T-cell (primary cell): ENCODE data around the gene BACE1. TPM values are rescaled to one million over a fixed set of nuclear protein-coding genes. Genes with fewer than 3 reads are reported as not detected.

Experiments
- ATAC-seq, 4 experiments: fragments of 200-7000 bp in 3 of 4; fragments of 150-1000 bp in 1 of 4; cut with Tn5 transposase; replicated peaks in 1 of 4; 1 replicate in 3 of 4; 2 replicates in 1 of 4; pipeline ENCODE4 v1.10.0; 2021; ENCODE audit warnings: moderate library complexity in 3 of 4, mild to moderate bottlenecking in 2 of 4, moderate number of reproducible peaks in 1 of 4
- CTCF ChIA-PET, 2 donors: fragments of 300-600 bp; sonication (Branson Sonifier 250); formaldehyde crosslinking; loops; one replicate each; lab custom pipeline; 2022; ENCODE audit warnings: antibody characterized with exemption in 2 of 2; lab: Charles Lee
- POLR2A ChIA-PET, 2 donors: fragments of 300-600 bp; sonication (Branson Sonifier 250); formaldehyde crosslinking; loops; one replicate each; lab custom pipeline; 2022; ENCODE audit warnings: antibody characterized with exemption in 2 of 2; lab: Charles Lee
- DNase-seq, 35 experiments: peaks; one replicate each; pipeline versions ENCODE4 v3.0.0 to v3.0.0-alpha.2; 2013 to 2023
- H3K27ac ChIP-seq: one replicate; pipeline ENCODE4 v1.5.1; 2013; ENCODE audit warnings: low read length
- H3K27me3 ChIP-seq, 2 experiments: replicated peaks in 1 of 2; 1 replicate in 1 of 2; 2 replicates in 1 of 2; pipeline versions ENCODE4 v1.6.1 to v1.7.0; 2013; ENCODE audit warnings: low read length in 1 of 2, mixed read lengths in 1 of 2; ENCODE audit not compliant: control insufficient read depth in 2 of 2, insufficient read depth in 2 of 2; ENCODE audit errors: extremely low read depth in 1 of 2
- H3K36me3 ChIP-seq, 2 donors: 1 replicate in 1 of 2; 2 replicates in 1 of 2; pipeline versions ENCODE4 v1.6.1 to v1.7.0; 2013; ENCODE audit warnings: low read length in 1 of 2; ENCODE audit not compliant: control insufficient read depth in 2 of 2, insufficient read depth in 1 of 2; ENCODE audit errors: extremely low read depth in 1 of 2
- H3K4me1 ChIP-seq, 2 experiments: 1 replicate in 1 of 2; 2 replicates in 1 of 2; pipeline versions ENCODE4 v1.6.1 to v1.7.0; 2013; ENCODE audit warnings: low read length in 2 of 2, mixed read lengths in 1 of 2; ENCODE audit not compliant: insufficient read depth in 2 of 2, control insufficient read depth in 1 of 2; ENCODE audit errors: extremely low read depth in 1 of 2
- H3K4me3 ChIP-seq, 2 donors: 1 replicate in 1 of 2; 2 replicates in 1 of 2; pipeline versions ENCODE4 v1.5.1 to v1.7.0; 2013; ENCODE audit warnings: mild to moderate bottlenecking in 2 of 2, low read length in 1 of 2, moderate library complexity in 1 of 2; ENCODE audit not compliant: control insufficient read depth in 1 of 2; ENCODE audit errors: extremely low read depth in 1 of 2
- H3K9me3 ChIP-seq: 2 replicates; pipeline ENCODE4 v1.7.0; 2013
- H3K27ac Mint-ChIP-seq, 2 donors: one replicate each; pipeline ENCODE4 v1.8.0; 2020 to 2021; ENCODE audit warnings: mild to moderate bottlenecking in 2 of 2, mixed read lengths in 2 of 2
- H3K27me3 Mint-ChIP-seq, 2 donors: one replicate each; pipeline ENCODE4 v1.8.0; 2021 to 2022; ENCODE audit warnings: mixed read lengths in 2 of 2
- H3K36me3 Mint-ChIP-seq: one replicate; pipeline ENCODE4 v1.8.0; 2021; ENCODE audit warnings: mixed read lengths
- H3K4me1 Mint-ChIP-seq, 3 donors: one replicate each; pipeline ENCODE4 v1.8.0; 2020 to 2022; ENCODE audit warnings: mixed read lengths in 3 of 3, mild to moderate bottlenecking in 1 of 3
- H3K4me3 Mint-ChIP-seq, 3 donors: one replicate each; pipeline ENCODE4 v1.8.0; 2020 to 2022; ENCODE audit warnings: mild to moderate bottlenecking in 3 of 3, mixed read lengths in 3 of 3, moderate library complexity in 3 of 3
- H3K9me3 Mint-ChIP-seq, 3 donors: one replicate each; pipeline ENCODE4 v1.8.0; 2020 to 2022; ENCODE audit warnings: mixed read lengths in 3 of 3
- WGBS: methylation state at CpG from one replicate; pipeline ENCODE4 v1.1.5; 2013; ENCODE audit warnings: missing lambda C conversion rate; ENCODE audit not compliant: insufficient coverage; 5-methylcytosine and 5-hydroxymethylcytosine counted together
- total RNA-seq, 35 experiments: library from RNA in 6 of 35; stranded (reverse) in 6 of 35; fragments of 120-200 nt in 1 of 35; gene quantifications; one replicate each; pipeline versions ENCODE4 v1.2.1 to v1.2.4 and lab custom pipeline; 2013 to 2026

Gene BACE1
- total RNA-seq = 1 to 10 TPM; 1.3 to 2.3 (median 1.9) TPM
- 0.99 TPM for total RNA-seq (2013)
- total RNA-seq (lab: John Stamatoyannopoulos, UW) = 0.08 to 3.6 (median 1.4) reads per million in 29 experiments

DNA sequence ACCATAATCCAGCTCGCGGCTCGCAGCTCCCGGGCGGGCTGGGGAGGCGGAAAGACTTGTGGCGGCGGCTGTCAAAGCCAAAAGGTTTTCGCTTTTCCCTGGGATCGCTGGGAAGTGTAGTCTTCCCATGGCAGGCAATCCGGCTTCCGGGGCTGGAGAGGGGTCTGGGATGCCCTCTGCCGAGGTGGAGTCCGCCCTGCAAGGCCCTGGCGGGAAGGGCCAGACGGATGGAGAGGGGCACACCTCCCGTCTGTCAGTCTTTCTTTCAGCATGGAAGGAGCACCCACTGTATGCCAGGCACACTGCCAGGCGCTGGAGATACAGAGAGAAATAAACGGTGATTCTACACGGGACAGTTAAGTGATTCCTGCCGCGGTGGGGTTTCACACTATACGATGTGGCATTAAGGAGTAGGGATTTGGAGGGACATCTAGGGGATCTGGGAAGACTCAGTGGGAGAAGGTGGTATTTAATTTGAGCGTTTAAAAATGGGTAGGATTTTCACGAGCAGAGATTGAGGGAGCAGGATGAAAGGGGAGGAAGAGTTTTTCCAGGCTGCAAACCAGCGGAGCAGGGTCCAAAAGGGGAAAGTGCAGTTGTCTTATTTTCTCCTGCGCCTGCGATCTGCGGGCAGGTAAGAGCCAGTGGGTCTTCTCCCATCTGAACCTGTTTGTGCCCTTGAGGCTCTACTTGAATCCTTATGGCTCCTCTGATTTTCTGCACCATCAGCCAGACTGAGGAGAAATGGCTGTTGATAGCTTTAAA lies at the start of gene BACE1:
BACE1 (minus strand) TSS at position 60 of the 765 bp plus-strand sequence. CDS start 461 bp downstream, outside the sequence.
- DNase-seq (peak in 7 of 35 experiments; percentile 1 to 23 (median 18)), ATAC-seq (peak; percentile 34 to 61 (median 43))
- H3K4me3 Mint-ChIP-seq = peak within 1 kb of the TSS; percentile 69 to 81 (median 78)
- Histone ChIP-seq H3K9me3 (no peaks in the 10 kb centered on the region), H3K4me3 (peak within 1 kb of the TSS; percentile 52 to 75), H3K36me3 (no peaks in the 10 kb centered on the region), H3K4me1 (peaks cover 3 to 21% of the 10 kb centered on the region in 2 experiments), H3K27me3 (peaks cover 0 to 46% of the 10 kb centered on the region in 2 experiments), H3K27ac (no peak within 1 kb of the TSS)
- WGBS = 18% methylated on average over 26 of the region's 29 CpGs
- ChIA-PET POLR2A (no interaction called here), CTCF (no interaction called here)
- no peaks in the 10 kb centered on the region for H3K9me3 Mint-ChIP-seq
- H3K36me3 Mint-ChIP-seq = no peaks in the 10 kb centered on the region
- peaks cover 18 to 35% of the 10 kb centered on the region in 2 donors for H3K27me3 Mint-ChIP-seq
- no peak within 1 kb of the TSS for H3K27ac Mint-ChIP-seq
- H3K4me1 Mint-ChIP-seq = peaks cover 7 to 19% (median 8%) of the 10 kb centered on the region in 3 donors

GRCh38 chr11:117361432-117361831 lies 45.4 kb upstream of the BACE1 start:
- Mint-ChIP-seq H3K27me3 (no peaks in the 10 kb centered on the region), H3K9me3 (no peaks in the 10 kb centered on the region), H3K4me3 (no peak overlapping the region), H3K4me1 (peaks cover 0 to 5% (median 0%) of the 10 kb centered on the region in 3 donors), H3K36me3 (peaks cover 59% of the 10 kb centered on the region), H3K27ac (no peak overlapping the region)
- ATAC-seq (no peak), DNase-seq (no peak)
- 95% methylated on average over 7 of the region's 8 CpGs for WGBS
- Histone ChIP-seq H3K36me3 (peaks cover 16 to 60% of the 10 kb centered on the region in 2 donors), H3K27ac (no peak overlapping the region), H3K4me1 (no peaks in the 10 kb centered on the region), H3K27me3 (no peaks in the 10 kb centered on the region), H3K4me3 (no peak overlapping the region), H3K9me3 (no peaks in the 10 kb centered on the region)
- ChIA-PET POLR2A (no interaction called here), CTCF (no interaction called here)

DNA sequence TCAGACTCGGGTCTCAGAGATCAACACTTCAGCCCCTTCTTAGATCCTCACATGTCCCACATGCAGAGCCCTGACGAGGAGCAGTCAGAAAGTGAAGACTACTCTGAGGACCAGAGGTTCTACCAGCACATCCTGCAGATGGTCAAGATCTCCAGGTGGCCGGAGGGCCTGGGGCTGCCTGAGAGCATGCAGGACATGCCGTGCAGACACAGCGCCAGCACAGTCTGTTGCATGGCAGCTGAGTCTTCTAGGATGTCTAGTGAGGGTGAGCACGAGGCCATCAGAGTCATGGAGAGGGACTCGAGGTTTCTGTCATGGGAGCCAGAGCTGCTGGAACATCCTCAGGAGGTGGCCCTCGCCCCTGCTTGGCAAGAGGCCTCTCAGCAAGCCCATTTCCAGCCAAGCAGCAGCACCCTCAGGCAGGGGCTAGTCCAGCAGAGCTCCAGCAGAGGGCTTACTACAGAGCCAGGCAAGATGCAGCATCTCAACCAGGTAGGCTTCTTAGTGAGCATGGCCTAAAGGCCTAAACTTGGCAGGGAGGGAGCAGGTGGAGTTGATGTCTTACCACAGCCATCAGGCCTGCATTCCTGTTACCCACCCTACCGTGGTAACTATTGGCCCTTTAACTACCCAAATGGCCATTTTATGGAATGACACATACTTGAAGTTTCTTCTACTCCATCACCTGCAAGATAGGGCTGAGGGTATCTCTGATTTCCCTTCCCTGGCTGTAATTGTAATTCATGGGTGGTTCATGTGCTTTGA lies 40.3 kb upstream of the BACE1 start:
- Histone ChIP-seq H3K36me3 (peaks cover 6 to 59% of the 10 kb centered on the region in 2 donors), H3K4me3 (no peak overlapping the region), H3K27me3 (no peaks in the 10 kb centered on the region), H3K9me3 (no peaks in the 10 kb centered on the region), H3K4me1 (no peaks in the 10 kb centered on the region), H3K27ac (no peak overlapping the region)
- DNase-seq = no peak
- Mint-ChIP-seq H3K27ac (no peak overlapping the region), H3K27me3 (no peaks in the 10 kb centered on the region), H3K4me3 (no peak overlapping the region), H3K36me3 (peaks cover 58% of the 10 kb centered on the region), H3K9me3 (no peaks in the 10 kb centered on the region), H3K4me1 (peaks cover 0 to 12% (median 0%) of the 10 kb centered on the region in 3 donors)
- no peak for ATAC-seq
- ChIA-PET CTCF (no interaction called here), POLR2A (no interaction called here)
- WGBS = 94% methylated on average over 6 of the region's 9 CpGs

GRCh38 chr11:117354550-117354949 lies 38.5 kb upstream of the BACE1 start:
- Mint-ChIP-seq H3K36me3 (peaks cover 57% of the 10 kb centered on the region), H3K4me1 (peaks cover 0 to 6% (median 0%) of the 10 kb centered on the region in 3 donors), H3K27me3 (no peaks in the 10 kb centered on the region), H3K27ac (no peak overlapping the region), H3K9me3 (no peaks in the 10 kb centered on the region), H3K4me3 (no peak overlapping the region)
- ATAC-seq (no peak), DNase-seq (no peak)
- WGBS = no CpG with 5 or more reads among the region's 4 CpGs
- Histone ChIP-seq H3K36me3 (peaks cover 3 to 56% of the 10 kb centered on the region in 2 donors), H3K4me1 (no peaks in the 10 kb centered on the region), H3K9me3 (no peaks in the 10 kb centered on the region), H3K27ac (no peak overlapping the region), H3K4me3 (no peak overlapping the region), H3K27me3 (no peaks in the 10 kb centered on the region)
- POLR2A ChIA-PET = no interaction called here
- CTCF ChIA-PET = no interaction called here

GRCh38 chr11:117345039-117345438 lies 29.0 kb upstream of the BACE1 start:
- ChIA-PET POLR2A (no interaction called here), CTCF (no interaction called here)
- H3K4me3 Mint-ChIP-seq = no peak overlapping the region
- no peaks in the 10 kb centered on the region for H3K27me3 Mint-ChIP-seq
- 90% methylated on average over 2 of the region's 2 CpGs for WGBS
- no peak overlapping the region for H3K27ac Mint-ChIP-seq
- Histone ChIP-seq H3K36me3 (peaks cover 15 to 36% of the 10 kb centered on the region in 2 donors), H3K4me1 (no peaks in the 10 kb centered on the region), H3K27ac (no peak overlapping the region), H3K4me3 (no peak overlapping the region), H3K27me3 (no peaks in the 10 kb centered on the region), H3K9me3 (no peaks in the 10 kb centered on the region)
- ATAC-seq (no peak), DNase-seq (no peak)
- peaks cover 65% of the 10 kb centered on the region for H3K36me3 Mint-ChIP-seq
- peaks cover 0 to 3% (median 0%) of the 10 kb centered on the region in 3 donors for H3K4me1 Mint-ChIP-seq
- H3K9me3 Mint-ChIP-seq = no peaks in the 10 kb centered on the region

GRCh38 chr11:117337076-117337475 lies 21.0 kb upstream of the BACE1 start:
- ChIA-PET CTCF (no interaction called here), POLR2A (no interaction called here)
- Histone ChIP-seq H3K36me3 (peaks cover 0 to 30% of the 10 kb centered on the region in 2 donors), H3K9me3 (no peaks in the 10 kb centered on the region), H3K4me3 (no peak overlapping the region), H3K27me3 (no peaks in the 10 kb centered on the region), H3K4me1 (no peaks in the 10 kb centered on the region), H3K27ac (no peak overlapping the region)
- Mint-ChIP-seq H3K4me3 (no peak overlapping the region), H3K27me3 (no peaks in the 10 kb centered on the region), H3K36me3 (peaks cover 60% of the 10 kb centered on the region), H3K9me3 (no peaks in the 10 kb centered on the region), H3K4me1 (peaks cover 3 to 5% (median 5%) of the 10 kb centered on the region in 3 donors), H3K27ac (no peak overlapping the region)
- ATAC-seq = no peak
- DNase-seq = no peak
- 100% methylated on average over 3 of the region's 4 CpGs for WGBS
